GM18517 (cell line): Measurements from ENCODE around the gene RASGRF1.

Experiments
- ATAC-seq: cut with Tn5 transposase; IDR thresholded peaks from one replicate; pipeline ENCODE4 v1.9.1; 2021; ENCODE audit warnings: mild to moderate bottlenecking, moderate library complexity; ENCODE audit not compliant: unreplicated experiment

RASGRF1 gene

DNA sequence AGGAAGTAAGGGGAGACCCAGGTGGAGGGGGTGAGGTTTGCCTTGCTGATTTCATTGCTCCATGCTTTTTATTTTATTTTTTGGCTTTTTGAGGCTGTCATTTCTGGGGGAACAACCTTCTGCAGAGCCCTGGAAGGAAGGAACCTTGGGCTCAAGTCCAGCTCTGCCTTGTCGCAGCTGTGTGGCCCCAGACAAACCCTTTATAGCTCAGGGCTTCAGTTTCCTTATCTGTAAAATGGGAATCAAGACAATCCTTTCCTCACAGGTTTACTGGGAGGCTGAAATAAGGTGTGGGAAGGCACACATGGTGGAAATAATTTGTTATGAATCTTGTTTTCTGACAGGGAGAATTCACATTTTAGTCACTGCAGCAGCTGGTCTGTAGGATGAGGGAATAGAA is 100.3 kb downstream of the RASGRF1 start:
- ATAC-seq = no peak

DNA sequence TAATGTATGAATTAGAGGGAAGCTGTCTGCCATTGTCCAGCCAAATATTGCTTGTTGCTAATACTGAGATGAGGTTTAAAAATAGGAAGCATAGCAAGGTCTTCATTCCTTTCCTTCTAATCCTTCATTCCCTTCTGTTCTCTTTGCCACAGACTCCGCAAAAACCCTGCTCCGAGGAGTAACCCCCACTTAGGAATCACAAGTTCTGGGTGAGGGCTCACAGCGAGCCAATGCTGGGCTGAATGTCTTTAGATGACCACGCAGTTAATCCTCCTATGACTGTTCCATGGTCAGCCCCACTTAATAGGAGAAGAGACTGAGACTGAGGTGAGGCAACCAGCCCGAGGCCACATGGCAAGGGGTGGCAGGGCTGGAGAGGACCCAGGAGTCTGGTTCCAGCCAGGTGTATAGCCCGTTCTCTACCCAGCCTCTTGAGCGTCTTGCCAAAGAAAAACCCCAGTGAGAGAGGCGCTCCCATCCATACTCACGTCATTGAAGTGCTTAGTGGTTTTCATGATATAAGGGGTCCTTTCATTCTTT is 100.8 kb downstream of the RASGRF1 start:
- no peak for ATAC-seq

DNA sequence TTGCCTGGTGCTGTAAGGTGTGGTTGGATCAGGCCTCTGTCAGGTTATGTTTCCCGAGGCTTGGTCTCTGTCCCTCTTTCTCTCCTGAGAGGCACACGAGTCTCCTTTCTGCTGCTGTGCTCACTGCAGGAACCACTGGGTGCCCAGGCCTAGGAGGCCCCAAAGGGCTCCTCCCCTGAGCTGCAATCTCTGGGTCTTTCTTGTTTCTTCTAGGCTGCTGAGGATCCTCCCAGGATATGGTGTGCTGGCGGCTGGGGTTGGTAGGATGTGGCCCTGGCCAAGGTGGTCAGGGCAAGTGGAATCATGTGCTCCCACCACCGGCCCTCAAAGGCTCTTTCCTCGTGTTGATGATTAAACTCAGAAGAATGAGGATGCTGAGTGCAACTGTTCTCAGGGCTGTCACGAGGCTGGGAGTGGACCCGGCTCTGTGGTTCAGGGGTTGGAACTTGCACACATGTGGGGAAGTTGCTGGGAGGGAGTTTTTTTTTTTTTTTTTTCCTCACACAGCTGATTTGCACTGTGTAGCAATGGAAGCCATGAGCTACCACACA is 102.1 kb downstream of the RASGRF1 start:
- ATAC-seq = no peak

DNA sequence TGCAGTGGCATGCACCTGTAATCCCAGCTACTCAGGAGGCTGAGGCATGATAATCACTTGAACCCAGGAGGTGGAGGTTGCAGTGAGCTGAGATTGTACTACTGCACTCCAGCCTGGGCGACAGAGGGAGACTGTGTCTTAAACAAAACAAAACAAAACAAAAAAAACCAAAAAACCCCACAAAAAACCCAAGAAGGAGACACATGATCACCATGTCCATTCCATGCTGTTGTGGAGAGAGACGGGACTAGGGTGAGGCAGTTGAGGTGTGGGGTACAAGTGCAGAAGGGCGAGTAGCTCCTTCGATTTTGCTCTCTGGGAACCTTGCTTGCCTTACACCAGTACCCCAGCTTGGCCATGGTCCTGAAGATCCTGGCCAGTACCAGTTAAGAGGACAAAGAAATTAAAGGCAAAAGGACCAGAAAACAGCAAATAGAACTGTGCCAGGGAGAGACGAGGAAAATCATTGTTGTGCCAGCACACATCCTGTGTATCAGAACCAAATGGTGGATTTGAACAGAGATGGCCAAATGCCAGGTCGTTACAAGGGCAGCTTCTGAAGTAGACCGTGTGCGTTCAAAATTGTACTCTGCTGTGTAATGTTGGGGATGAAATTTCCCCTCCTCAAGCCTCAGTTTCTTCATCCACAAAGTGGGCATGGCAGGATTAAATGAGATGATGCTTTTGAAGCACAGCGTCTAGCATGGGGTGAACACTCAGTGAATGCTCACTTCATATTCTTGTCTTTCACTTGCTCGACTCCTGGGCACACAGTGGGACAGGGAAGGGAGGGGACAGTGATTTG is 102.8 kb downstream of the RASGRF1 start:
- ATAC-seq = no peak

DNA sequence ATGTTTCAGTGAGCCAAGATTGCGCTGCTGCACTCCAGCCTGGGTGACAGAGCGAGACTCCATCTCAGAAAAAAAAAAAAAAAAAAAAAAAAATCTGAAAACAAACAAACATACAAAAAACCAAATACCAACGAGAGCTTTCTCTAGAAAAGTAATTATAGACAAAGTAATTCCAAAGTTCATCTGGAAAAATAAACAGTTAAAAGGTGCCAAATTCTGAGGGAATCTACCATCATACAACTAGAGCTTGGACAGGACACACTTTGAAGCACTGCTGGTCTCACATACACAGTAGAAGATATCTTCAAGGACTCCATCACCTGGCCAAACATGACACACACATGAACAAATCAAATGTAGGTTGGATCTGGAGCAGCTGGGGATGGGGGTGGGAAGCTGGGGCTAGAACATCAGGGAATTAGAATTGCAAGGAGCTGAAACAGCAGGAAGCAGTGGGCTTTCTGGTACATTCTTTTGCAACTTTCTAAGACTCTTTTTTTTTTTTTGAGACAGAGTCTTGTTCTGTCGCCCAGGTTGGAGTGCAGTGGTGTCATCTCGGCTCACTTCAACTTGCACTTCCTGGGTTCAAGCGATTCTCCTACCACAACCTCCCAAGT is 104.6 kb downstream of the RASGRF1 start:
- no peak for ATAC-seq

DNA sequence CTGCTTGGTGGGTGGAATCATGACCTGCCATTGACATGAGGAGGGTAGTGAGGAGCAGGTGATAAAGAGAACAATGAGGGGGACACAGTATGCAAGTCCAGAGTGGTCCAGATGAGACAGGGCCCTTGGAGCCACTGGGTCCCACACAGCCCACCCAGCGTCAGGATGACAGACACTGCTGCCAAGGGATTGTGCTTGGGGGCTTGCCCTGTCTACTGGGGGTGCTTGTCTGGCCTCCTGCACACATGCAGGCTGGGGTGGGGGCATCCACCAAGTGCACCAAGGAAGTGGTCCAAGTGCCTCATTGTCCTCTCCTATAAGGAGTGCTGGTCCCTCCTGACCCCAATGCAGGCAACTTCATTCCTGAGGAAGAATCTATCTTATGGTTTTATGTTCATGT is 106.5 kb downstream of the RASGRF1 start:
- no peak for ATAC-seq

DNA sequence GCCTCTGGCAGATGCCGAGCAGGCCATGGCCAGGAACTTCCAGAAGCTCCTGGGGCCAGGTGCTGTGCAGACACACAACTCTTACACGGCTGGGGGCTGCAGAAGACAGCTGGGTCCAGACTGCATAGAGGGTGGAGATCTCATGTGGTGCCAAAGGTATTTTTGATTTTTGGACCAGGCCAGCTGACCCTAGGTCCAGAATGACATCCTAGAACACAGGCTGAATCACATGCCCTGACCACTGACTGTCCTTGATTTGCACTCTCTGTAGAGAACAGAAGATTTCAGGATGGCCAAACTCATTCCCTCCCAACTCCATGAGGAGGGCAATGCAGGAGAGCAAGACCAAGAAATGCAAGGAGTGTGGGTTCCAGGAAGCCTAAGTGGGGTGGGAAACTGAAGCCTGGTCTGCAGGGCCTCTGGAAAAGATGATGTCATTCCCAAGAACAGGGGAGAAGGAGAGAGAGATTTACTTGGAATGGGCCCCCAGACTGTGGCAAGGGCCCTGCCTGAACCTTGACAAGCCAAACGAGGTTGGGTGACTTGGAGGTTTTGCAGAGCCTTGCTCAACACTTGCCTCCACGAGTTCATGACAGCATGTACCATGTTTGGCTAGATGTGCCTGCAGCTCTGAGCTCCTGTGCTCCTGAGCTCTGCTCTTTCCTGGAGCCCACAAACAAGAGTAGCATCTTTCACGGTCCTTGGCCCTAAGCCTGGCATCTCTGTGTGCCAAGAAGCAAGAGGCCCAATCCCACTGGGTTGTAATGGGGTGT is 107.2 kb downstream of the RASGRF1 start:
- no peak for ATAC-seq

DNA sequence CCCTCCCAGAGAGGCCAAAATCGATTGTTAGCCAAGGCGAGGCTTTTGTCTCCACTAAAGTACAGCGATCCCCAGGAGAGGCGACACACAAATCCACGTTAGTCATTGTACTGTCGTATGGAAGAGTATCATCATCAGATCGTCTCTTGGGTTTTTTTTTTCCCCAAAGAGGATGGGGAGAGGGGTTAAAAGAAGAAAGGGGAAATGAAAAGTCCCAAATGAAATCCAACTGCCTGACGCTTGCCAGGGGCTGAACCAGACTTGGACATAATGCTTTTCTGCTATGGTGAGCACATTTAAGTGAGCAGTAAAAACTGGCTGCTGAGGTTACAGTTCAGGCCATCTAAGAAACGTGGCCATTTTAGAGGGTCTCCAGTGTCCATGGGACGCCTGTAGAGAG is 107.8 kb downstream of the RASGRF1 start:
- no peak for ATAC-seq

DNA sequence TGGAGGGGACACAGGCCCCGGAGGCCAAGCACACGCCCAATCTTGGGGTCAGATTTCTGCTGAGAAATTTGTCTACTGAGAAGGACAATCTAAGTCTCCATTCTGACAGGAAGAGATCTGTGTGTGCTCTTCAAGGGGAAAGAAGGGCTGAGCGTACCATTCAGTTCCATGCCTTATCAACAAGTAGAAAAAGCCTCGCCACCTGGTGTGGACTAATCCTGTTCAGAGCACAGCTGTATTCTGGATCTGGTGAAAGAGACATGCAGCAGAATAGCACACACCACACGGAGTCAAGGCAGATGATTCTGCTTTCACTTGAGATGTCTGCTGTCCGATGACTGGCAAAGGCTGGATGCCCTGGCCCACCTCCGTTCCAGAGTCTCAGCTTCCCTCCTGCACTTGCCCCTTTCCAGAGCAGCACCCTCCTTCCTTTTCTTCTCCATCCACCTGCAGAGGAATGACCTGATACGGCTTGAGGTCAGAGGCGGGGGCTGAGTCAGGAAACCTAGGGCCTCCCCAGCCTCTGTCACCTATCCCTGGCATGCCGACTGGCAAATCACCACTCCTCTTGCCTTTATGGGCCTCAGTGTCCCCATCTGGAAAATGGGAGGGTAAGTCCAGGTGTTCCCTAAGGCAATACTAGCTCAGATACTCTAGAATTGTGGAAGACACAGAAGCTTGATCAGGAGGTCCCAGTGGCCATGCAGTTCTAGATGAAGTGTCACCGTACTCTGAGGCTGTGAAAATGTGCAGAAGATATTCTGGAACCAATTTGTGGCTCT is 108.9 kb downstream of the RASGRF1 start:
- ATAC-seq = no peak

DNA sequence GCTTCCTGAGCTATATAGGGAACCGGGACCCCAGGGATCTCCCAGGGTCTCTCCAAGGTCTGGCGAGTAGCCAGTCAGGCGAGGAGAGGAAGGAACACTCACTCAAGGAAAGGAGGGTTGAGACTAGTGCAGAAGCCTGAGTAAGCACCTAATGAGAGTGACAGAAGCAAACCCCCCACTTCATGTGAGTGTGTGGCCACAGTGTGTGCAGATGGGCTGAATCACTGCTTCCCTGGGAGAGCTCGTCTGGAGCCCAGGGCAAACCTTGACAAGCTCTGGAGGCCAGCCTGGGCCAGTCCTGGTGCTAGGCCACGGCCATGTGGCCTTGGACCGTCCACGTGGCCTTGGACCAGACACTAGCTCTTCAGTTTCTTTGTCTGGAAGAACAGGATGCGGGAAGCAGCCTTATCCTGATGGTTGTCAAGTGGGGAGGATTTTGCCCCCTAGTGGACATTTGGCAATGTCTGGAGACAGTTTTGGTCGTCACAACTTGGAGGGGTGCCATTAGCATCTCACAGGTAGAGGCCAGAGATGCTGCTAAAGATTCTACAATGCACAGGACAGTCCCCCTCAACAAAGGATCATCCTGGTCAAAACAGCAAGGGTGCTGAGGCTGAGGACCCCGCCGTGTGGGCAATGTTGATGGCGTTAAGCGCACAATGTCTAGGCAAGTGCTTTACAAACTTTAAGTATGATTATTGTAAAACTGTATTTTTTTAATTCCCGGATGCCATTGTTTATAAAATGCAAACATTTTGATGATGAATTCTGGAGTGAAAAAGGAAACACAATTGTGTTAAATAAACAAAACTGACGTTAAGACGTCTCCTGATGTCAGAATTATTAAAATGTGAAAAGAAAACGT is 110.9 kb downstream of the RASGRF1 start:
- no peak for ATAC-seq

DNA sequence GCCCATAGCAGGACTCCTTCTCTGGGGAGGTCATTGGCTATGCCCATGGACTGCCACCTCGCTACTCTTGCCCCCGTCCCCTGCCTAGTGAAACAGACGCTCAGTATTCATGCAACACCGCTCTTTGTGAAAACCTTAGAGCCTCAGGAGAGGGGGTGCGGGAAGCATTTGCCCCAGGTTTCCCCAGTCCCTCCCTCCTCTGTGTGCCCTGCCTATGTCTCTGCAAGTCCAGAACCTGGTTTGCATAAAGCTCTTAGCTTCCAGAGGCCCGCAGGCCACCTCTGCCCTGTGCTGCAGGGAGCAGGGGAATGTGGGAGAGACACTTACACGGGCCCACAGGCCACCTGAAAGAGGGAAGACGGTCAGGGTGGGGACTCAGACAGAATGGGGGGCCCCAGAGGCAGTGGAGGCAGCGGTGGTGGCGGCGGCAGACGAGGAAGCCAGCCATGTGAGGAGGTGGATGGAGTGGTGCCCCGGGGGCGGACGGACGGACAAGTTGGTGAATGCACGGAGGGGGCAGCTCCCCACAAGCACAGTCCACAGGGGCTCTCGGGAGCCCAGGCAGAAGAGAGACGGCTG is 111.9 kb downstream of the RASGRF1 start:
- no peak for ATAC-seq

DNA sequence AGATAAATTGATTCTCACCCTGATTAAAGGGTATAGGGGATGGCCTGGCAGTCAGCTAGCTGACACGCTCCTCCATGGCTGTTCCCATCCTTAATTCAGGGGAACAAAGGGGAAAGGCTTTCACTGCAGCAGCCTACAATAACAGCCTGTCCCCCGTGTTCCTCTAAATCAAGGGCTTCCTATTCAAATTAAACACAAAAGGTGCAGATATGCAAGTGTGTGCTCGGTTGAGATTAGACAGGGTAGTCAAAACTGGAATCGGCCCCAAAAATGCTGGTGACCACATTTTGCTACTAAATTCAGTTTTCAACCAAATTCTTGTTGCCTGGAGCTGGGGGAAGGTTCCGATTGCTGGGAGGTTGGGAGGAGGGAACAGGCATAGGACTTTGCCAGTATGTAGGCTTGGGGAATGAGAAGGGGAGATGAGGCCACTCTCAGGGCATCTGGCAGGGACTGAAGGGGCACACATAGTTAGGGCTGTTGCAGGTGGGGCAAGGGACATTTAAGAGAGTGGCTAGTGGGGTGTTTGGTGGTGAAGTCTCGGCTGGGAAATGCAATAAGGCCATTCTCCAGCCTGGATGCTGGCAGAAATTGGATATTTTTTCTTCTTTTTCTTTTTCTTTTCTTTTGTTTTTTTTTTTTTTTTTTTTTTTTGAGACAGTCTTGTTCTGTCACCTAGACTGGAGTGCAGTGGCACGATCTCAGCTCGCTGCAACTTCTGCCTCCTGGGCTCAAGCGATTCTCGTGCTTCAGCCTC is 112.8 kb downstream of the RASGRF1 start:
- ATAC-seq = peak; percentile 26

DNA sequence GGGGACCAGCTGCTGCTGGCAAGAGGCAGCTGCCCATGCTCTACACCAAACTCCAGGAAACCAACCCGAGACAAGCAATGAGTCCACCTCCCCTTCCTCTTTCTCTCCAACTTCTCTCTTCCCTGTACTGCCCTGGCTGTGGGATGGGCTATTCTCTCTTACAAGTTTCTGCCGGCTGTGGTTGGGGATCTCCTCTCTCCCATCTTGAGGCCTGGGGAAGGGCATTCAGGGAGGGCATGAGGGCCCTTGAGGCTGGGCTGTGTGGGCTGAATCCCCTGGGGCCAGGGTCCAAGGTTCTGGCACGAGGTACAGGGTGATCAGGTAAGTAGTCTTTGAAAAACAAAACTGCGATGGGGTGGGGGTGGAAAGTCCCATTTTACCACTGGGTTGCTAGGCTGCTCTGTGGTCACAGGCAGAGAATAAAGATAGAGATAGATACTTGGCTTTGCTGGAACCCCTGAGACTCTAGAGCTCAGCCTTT is 113.4 kb downstream of the RASGRF1 start:
- peak; percentile 76 for ATAC-seq

DNA sequence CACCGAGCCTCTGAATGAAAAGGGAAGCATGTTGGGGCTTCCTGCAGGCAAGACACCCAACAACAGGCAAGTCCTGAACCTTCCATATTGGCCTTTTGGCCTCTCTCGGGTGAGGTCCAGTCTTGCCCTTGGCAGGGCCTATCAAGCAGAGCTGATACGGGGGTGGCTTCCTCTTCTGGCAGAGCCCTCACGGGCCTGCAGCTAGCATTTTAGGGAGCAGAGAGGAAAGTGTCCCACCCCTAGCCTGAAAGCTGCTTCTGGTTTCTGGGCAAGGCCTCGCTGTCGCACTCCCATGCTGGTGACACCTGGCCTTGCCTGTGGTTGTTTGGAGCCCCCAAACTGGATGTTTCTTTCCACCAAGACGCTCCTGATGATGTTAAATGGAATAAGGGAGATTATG is 113.9 kb downstream of the RASGRF1 start:
- peak; percentile 11 for ATAC-seq

DNA sequence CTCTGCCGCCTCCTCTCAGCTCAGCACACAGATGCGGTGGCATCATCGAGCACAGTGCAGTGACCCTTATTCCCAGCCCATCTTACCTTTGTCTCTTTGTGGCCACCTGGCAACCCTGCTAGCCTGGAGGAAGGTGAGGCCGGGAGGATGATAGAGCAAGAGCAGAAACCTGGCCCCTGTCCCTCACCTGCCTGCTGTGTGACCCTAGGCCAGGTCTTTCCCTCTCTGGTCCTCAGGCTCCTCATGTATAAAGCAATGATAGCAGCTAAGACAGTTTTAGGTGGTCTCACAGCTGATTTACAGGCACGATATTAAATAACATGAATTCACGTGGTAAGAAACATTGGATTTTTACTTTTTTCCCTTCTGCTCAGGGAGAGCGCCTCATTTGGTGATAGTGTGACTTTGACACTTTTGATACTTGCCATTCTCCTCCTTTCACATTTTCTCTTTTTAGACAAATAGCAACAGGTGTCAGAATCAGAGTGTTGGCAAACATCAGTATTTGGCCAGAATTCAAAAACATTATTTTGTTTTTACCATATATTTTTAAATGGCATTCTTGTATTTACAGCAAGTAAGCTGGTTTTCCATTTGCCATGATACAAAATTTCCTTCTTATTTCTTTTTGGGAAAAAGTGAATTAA is 116.2 kb downstream of the RASGRF1 start:
- no peak for ATAC-seq

DNA sequence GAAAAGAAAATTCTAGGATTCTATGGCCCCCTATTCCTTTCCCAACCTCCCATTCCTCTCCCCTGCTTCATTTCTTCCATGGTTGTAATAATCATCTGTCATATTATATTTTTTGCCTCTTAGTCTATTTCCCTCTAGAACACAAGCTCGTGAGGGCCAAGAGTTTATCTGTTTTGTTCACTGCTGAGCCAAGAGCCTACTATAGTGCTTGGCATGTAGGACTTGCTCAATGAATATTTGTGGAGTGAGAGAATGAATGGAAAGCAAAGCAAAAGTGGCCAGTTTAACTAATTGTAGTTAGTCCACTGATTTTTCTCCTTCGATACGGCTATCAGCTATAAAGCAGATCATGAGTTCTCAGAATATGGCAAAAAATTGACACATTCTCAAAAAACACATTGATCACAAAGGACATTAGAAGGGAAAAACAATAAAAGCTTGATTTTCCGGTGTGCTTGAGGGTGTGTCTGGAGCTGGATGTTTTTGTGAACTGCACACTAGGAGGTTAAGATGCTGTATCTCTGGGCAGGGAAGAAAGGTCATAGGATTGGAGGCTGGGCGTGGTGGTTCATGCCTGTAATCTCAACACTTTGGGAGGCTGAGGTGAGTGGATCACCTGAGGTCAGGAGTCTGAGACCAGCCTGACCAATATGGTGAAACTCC is 120.8 kb downstream of the RASGRF1 start:
- ATAC-seq = no peak

DNA sequence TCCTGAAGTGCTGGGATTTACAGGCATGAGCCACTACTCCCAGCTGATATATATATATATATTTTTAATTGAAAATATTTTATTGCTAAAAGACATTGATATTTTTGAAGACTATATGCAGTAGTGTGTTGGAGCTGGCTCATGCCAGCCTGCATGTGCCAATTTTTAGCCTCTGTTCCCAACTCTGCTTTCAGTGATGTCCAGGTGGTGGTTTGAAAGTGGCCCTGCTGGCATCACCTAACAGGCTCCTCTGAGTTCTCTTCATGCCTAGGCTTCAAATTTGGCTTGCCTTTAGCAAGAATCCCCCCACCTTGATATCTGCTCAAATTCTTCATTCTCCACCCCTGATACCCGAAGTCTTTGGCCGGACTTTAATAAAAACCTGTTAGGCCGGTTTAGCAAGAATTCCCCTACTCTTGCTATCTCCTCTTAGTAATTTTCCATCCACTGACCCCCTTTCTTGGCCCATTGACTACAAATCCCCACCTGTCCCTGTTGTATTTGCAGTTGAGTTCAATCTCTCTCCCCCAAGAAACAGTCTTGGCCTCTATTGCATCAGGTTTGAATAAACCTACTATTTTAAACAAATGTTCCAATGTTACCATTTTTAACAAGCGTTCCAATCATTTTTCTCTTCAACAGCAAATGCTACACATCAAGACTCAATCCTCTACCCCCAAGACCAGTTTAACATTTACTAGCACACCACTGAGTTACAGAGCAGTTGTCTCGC is 121.9 kb downstream of the RASGRF1 start:
- no peak for ATAC-seq
